GM23338 (cell line): Measurements from ENCODE around the gene COL24A1. TPM values are rescaled to one million over a fixed set of nuclear protein-coding genes. Genes with fewer than 3 reads are reported as not detected.
"Not testable (repeated sequence)": the region's sequence is repeated elsewhere in the genome, so short reads cannot be mapped to it uniquely, and the experiment has no call there.

Experiments used
- ATAC-seq: fragments of 200-7000 bp; cut with Tn5 transposase; 3 replicates; pipeline ENCODE4 v1.9.1; 2020
- DNase-seq: peaks from one replicate; pipeline ENCODE4 v3.0.0-alpha.2; 2015; ENCODE audit warnings: low spot score
- H2AFZ ChIP-seq: fragments of 200-600 bp; sonication (generic); 2 replicates; pipeline ENCODE4 v1.8.0; 2016; ENCODE audit warnings: antibody characterized with exemption, mild to moderate bottlenecking, moderate library complexity
- H3F3A ChIP-seq: fragments of 200-600 bp; sonication (generic); replicated peaks from 2 replicates; pipeline ENCODE4 v1.8.0; 2017; ENCODE audit warnings: antibody characterized with exemption, mixed run types, low read depth
- H3K27ac ChIP-seq: fragments of 200-600 bp; sonication (generic); 2 replicates; pipeline ENCODE4 v1.6.1; 2016; ENCODE audit warnings: low read depth
- H3K27me3 ChIP-seq: fragments of 200-600 bp; sonication (generic); 2 replicates; pipeline ENCODE4 v1.8.0; 2016; ENCODE audit warnings: mild to moderate bottlenecking, mixed run types, moderate library complexity; ENCODE audit not compliant: insufficient read depth
- H3K36me3 ChIP-seq: fragments of 200-600 bp; sonication (generic); 2 replicates; pipeline ENCODE4 v1.8.0; 2016; ENCODE audit warnings: mild to moderate bottlenecking; ENCODE audit not compliant: insufficient read depth
- H3K4me1 ChIP-seq: fragments of 200-600 bp; sonication (generic); 2 replicates; pipeline ENCODE4 v1.8.0; 2016; ENCODE audit warnings: mild to moderate bottlenecking, moderate library complexity; ENCODE audit not compliant: insufficient read depth
- H3K4me2 ChIP-seq: fragments of 200-600 bp; sonication (generic); 2 replicates; pipeline ENCODE4 v1.7.1; 2017; ENCODE audit warnings: mixed run types
- H3K4me3 ChIP-seq: fragments of 200-600 bp; sonication (generic); 2 replicates; pipeline ENCODE4 v1.6.1; 2016; ENCODE audit warnings: mixed run types
- H3K79me2 ChIP-seq: fragments of 200-600 bp; sonication (generic); replicated peaks from 2 replicates; pipeline ENCODE4 v1.8.0; 2017; ENCODE audit warnings: mild to moderate bottlenecking; ENCODE audit not compliant: insufficient read depth
- H3K9me2 ChIP-seq: fragments of 200-600 bp; sonication (generic); 2 replicates; pipeline ENCODE4 v1.8.0; 2017; ENCODE audit not compliant: insufficient read depth
- H4K20me1 ChIP-seq: fragments of 200-600 bp; sonication (generic); replicated peaks from 2 replicates; pipeline ENCODE4 v1.8.0; 2017; ENCODE audit warnings: mild to moderate bottlenecking; ENCODE audit not compliant: insufficient read depth
- H3K27ac Mint-ChIP-seq: 2 replicates; pipeline ENCODE4 v1.8.0; 2020; ENCODE audit warnings: inconsistent platforms, mild to moderate bottlenecking, moderate library complexity, mixed read lengths
- H3K27me3 Mint-ChIP-seq: 3 replicates; pipeline ENCODE4 v1.8.0; 2022; ENCODE audit warnings: low read depth, mild to moderate bottlenecking, moderate library complexity, mixed read lengths, inconsistent platforms; ENCODE audit not compliant: insufficient read depth, poor library complexity
- H3K36me3 Mint-ChIP-seq: 3 replicates; pipeline ENCODE4 v1.8.0; 2021; ENCODE audit warnings: low read depth, mild to moderate bottlenecking, inconsistent platforms, moderate library complexity, mixed read lengths
- H3K4me1 Mint-ChIP-seq: 3 replicates; pipeline ENCODE4 v1.8.0; 2020; ENCODE audit warnings: mild to moderate bottlenecking, inconsistent platforms, mixed read lengths
- H3K4me3 Mint-ChIP-seq: 3 replicates; pipeline ENCODE4 v1.8.0; 2021; ENCODE audit warnings: moderate library complexity, mild to moderate bottlenecking, inconsistent platforms, mixed read lengths
- H3K9me3 Mint-ChIP-seq: 3 replicates; pipeline ENCODE4 v1.8.0; 2020; ENCODE audit warnings: moderate library complexity, mild to moderate bottlenecking, inconsistent platforms, mixed read lengths
- polyA plus RNA-seq: library from polyadenylated mRNA; unstranded; fragments of >200 nt; fragmentation: Nextera tagmentation; extraction: Ambion mirVana; gene quantifications from 2 replicates; pipeline ENCODE4 v1.2.1, GENCODE V29; 2016
- total RNA-seq: library from RNA; depleted of rRNA; stranded (reverse); fragments of >200 nt; shearing (Covaris generic); gene quantifications from 2 replicates; pipeline ENCODE4 v1.2.3, GENCODE V29; 2014
- TF ChIP-seq, protein P1 (sequence below): IDR thresholded peaks from 2 replicates; pipeline ENCODE4 v1.6.1; 2016; ENCODE audit warnings: antibody characterized with exemption
- TF ChIP-seq, protein P2 (sequence below), 2 experiments: fragments of 200-600 bp in 1 of 2; sonication (generic) in 1 of 2; conservative IDR thresholded peaks; 2 replicates each; pipeline versions ENCODE4 v1.5.1 to v1.6.1; 2016 to 2017; ENCODE audit warnings: antibody characterized with exemption in 2 of 2, low read depth in 2 of 2, mild to moderate bottlenecking in 2 of 2, moderate library complexity in 1 of 2

The COL24A1 gene
- total and polyA plus RNA-seq, 2 experiments from 2014 or later, result 1.2 to 2.1 TPM

DNA sequence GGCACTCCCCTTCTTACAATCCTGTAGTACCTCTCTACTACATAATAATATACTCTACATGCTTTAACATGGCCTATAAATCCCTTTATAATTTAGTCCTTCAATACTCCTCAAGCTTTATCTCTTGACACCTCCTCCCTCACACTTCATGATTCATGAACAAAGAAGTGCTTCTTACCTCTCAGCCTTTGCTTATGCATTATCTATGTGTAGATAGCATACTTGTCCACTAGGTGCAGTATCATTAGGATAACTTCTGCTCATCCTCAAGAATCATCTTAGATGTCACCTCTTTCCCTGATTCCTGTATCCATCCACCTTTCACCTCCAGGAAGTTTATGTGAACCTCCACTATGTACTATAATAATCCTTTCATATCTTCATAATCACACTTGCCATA is 74.4 kb downstream of the COL24A1 start:
- ATAC-seq (peak; percentile 26; the same call in 1 of the 3 replicates), DNase-seq (peak; percentile 30)
- no peaks in the 10 kb centered on the region for H3K4me1 ChIP-seq
- no peaks in the 10 kb centered on the region; the same call in 2 of the 3 replicates for H3K9me3 Mint-ChIP-seq
- no peak overlapping the region for H3K27ac ChIP-seq
- no peaks in the 10 kb centered on the region for H3K27me3 Mint-ChIP-seq
- no peak overlapping the region for H2AFZ ChIP-seq
- no peaks in the 10 kb centered on the region for H3K36me3 ChIP-seq
- no peaks in the 10 kb centered on the region for H4K20me1 ChIP-seq
- TF ChIP-seq, protein P1, sequence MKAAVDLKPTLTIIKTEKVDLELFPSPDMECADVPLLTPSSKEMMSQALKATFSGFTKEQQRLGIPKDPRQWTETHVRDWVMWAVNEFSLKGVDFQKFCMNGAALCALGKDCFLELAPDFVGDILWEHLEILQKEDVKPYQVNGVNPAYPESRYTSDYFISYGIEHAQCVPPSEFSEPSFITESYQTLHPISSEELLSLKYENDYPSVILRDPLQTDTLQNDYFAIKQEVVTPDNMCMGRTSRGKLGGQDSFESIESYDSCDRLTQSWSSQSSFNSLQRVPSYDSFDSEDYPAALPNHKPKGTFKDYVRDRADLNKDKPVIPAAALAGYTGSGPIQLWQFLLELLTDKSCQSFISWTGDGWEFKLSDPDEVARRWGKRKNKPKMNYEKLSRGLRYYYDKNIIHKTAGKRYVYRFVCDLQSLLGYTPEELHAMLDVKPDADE, result no peak
- TF ChIP-seq, protein P2, sequence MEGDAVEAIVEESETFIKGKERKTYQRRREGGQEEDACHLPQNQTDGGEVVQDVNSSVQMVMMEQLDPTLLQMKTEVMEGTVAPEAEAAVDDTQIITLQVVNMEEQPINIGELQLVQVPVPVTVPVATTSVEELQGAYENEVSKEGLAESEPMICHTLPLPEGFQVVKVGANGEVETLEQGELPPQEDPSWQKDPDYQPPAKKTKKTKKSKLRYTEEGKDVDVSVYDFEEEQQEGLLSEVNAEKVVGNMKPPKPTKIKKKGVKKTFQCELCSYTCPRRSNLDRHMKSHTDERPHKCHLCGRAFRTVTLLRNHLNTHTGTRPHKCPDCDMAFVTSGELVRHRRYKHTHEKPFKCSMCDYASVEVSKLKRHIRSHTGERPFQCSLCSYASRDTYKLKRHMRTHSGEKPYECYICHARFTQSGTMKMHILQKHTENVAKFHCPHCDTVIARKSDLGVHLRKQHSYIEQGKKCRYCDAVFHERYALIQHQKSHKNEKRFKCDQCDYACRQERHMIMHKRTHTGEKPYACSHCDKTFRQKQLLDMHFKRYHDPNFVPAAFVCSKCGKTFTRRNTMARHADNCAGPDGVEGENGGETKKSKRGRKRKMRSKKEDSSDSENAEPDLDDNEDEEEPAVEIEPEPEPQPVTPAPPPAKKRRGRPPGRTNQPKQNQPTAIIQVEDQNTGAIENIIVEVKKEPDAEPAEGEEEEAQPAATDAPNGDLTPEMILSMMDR (conservative IDR thresholded peaks at IDR 0.05; ENCODE audit: low read depth in 2 of 2), result peak in 1 of 2 experiments; percentile 46; a peak in 2 of 4 replicates
- no peak overlapping the region for H3K4me3 ChIP-seq
- H3F3A ChIP-seq, result no peaks in the 10 kb centered on the region
- H3K9me2 ChIP-seq, result no peaks in the 10 kb centered on the region; the same call in 1 of the 2 replicates
- no peaks in the 10 kb centered on the region for H3K27me3 ChIP-seq
- no peaks in the 10 kb centered on the region for H3K4me1 Mint-ChIP-seq
- H3K4me3 Mint-ChIP-seq, result no peak overlapping the region
- no peaks in the 10 kb centered on the region for H3K36me3 Mint-ChIP-seq
- no peak overlapping the region for H3K4me2 ChIP-seq
- H3K27ac Mint-ChIP-seq, result no peak overlapping the region
- no peaks in the 10 kb centered on the region for H3K79me2 ChIP-seq

DNA sequence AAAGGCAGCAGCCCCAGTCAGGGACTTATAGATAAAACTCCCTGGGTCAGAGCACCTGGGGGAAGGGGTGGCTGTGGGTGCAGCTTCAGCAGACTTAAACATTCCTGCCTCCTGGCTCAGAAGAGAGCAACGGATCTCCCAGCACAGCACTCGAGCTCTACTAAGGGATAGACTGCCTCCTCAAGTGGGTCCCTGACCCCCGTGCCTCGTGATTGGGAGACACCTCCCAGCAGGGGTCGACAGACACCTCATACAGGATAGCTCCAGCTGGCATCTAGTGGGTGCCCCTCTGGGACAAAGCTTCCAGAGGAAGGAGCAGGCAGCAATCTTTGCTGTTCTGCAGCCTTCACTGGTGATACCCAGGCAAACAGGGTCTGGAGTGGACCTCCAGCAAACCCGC is 84.1 kb downstream of the COL24A1 start:
- H3K27ac ChIP-seq, H3K4me3 Mint-ChIP-seq, H3K79me2 ChIP-seq, H3K27me3 Mint-ChIP-seq, H3K27me3 ChIP-seq, H4K20me1 ChIP-seq, H3K9me3 Mint-ChIP-seq, DNase-seq, H3K4me1 Mint-ChIP-seq, H3K4me1 ChIP-seq, H3F3A ChIP-seq, H2AFZ ChIP-seq, H3K4me3 ChIP-seq, H3K36me3 ChIP-seq, H3K4me2 ChIP-seq, ATAC-seq, H3K27ac Mint-ChIP-seq, H3K36me3 Mint-ChIP-seq, H3K9me2 ChIP-seq: not testable (repeated sequence)

DNA sequence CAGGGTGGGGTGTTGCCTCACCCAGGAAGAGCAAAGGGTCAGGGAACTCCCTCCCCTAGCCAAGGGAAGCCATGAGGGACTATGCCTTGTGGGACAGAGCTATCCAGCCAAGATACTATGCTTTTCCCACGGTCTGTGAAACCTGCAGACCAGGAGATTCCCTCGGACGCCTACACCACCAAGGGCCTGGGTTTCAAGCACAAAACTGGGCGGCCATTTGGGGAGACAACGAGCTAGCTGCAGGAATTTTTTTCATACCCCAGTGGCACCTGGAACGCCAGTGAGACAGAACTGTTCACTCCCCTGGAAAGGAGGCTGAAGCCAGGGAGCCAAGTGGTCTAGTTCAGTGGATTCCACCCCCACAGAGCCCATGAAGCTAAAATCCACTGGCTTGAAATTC is 84.7 kb downstream of the COL24A1 start:
- not testable (repeated sequence) for H3K9me3 Mint-ChIP-seq, H3K79me2 ChIP-seq, H3K27me3 ChIP-seq, H3K9me2 ChIP-seq, ATAC-seq, H4K20me1 ChIP-seq, H3K27ac ChIP-seq, DNase-seq, H3K4me1 ChIP-seq, H3K27me3 Mint-ChIP-seq, H3F3A ChIP-seq, H3K36me3 Mint-ChIP-seq, H3K4me2 ChIP-seq, H3K4me1 Mint-ChIP-seq, H3K36me3 ChIP-seq, H2AFZ ChIP-seq, H3K4me3 Mint-ChIP-seq, H3K4me3 ChIP-seq, H3K27ac Mint-ChIP-seq
